ENCODE data around the gene DOC2A.

DOC2A gene

GRCh38 chr16:30006659-30007377, 4.0 kb downstream of the DOC2A start:
- DNase-seq (ENCODE audit: extremely low spot score, insufficient read length, low read depth) = no peak
- FAIRE-seq = no peak

GRCh38 chr16:30006095-30006473, 4.7 kb downstream of the DOC2A start:
- FAIRE-seq (no peak), DNase-seq (ENCODE audit: extremely low spot score, insufficient read length, low read depth) (no peak)

GRCh38 chr16:30005341-30006094, 5.3 kb downstream of the DOC2A start:
- peak; percentile 60 for FAIRE-seq
- peak; percentile 46 for DNase-seq (ENCODE audit: extremely low spot score, insufficient read length, low read depth)

GRCh38 chr16:30004811-30005242, 6.0 kb downstream of the DOC2A start:
- no peak for DNase-seq (ENCODE audit: extremely low spot score, insufficient read length, low read depth)
- no peak for FAIRE-seq

- FAIRE-seq (no peak), DNase-seq (ENCODE audit: extremely low spot score, insufficient read length, low read depth) (no peak)
These were observed 6.4 kb downstream of the DOC2A start for GRCh38 chr16:30004424-30004776.

- FAIRE-seq (no peak), DNase-seq (ENCODE audit: extremely low spot score, insufficient read length, low read depth) (no peak)
These were observed 7.0 kb downstream of the DOC2A start for GRCh38 chr16:30003670-30004423.

- FAIRE-seq (no peak), DNase-seq (ENCODE audit: extremely low spot score, insufficient read length, low read depth) (no peak)
These were observed 8.0 kb downstream of the DOC2A start for GRCh38 chr16:30002614-30003346.

- FAIRE-seq (no peak), DNase-seq (ENCODE audit: extremely low spot score, insufficient read length, low read depth) (no peak)
These were observed 9.8 kb downstream of the DOC2A start for GRCh38 chr16:30000735-30001631.

- FAIRE-seq (no peak), DNase-seq (ENCODE audit: extremely low spot score, insufficient read length, low read depth) (no peak)
These were observed 11.2 kb downstream of the DOC2A start for GRCh38 chr16:29999605-30000004.

GRCh38 chr16:29996766-29997250, 14.0 kb downstream of the DOC2A start:
- DNase-seq (ENCODE audit: extremely low spot score, insufficient read length, low read depth) (no peak), FAIRE-seq (no peak)

GRCh38 chr16:29995911-29996765, 14.7 kb downstream of the DOC2A start, which contains the start of gene INO80E:
Gene INO80E (plus strand): TSS chr16:29996241. CDS start chr16:29996311, 70 bp downstream.
- DNase-seq (ENCODE audit: extremely low spot score, insufficient read length, low read depth) = peak; percentile 100
- peak; percentile 96 for FAIRE-seq

GRCh38 chr16:29995324-29995910, 15.4 kb downstream of the DOC2A start, which contains the start of gene HIRIP3:
Gene HIRIP3 (minus strand): TSS chr16:29995617. CDS start chr16:29995605, 12 bp downstream.
- FAIRE-seq (no peak), DNase-seq (ENCODE audit: extremely low spot score, insufficient read length, low read depth) (peak; percentile 83)

- DNase-seq (ENCODE audit: extremely low spot score, insufficient read length, low read depth) = peak; percentile 73
- FAIRE-seq = peak; percentile 77
These were observed 16.1 kb downstream of the DOC2A start for GRCh38 chr16:29994600-29995323.

- DNase-seq (ENCODE audit: extremely low spot score, insufficient read length, low read depth) = no peak
These were observed 16.8 kb downstream of the DOC2A start for GRCh38 chr16:29993903-29994599.

GRCh38 chr16:29993191-29993902, 17.5 kb downstream of the DOC2A start:
- DNase-seq (ENCODE audit: extremely low spot score, insufficient read length, low read depth) (no peak), FAIRE-seq (no peak)

More at GRCh38 chr16:29993903-29994599, 16.8 kb downstream of the DOC2A start:
- no peak for FAIRE-seq
